Hematopoietic multipotent progenitor cell treated with erythropoietin and hydrocortisone succinate and interleukin-3 and kit ligand, for 15 days (in vitro differentiated cells): ENCODE data around the gene CYTH4.

Experiments
- DNase-seq: peaks from one replicate; pipeline ENCODE4 v3.0.0-alpha.2; 2015; ENCODE audit warnings: low spot score

Gene CYTH4

GRCh38 chr22:37270928-37271650 is 11.2 kb upstream of the CYTH4 start:
- DNase-seq: no peak

GRCh38 chr22:37273126-37273845 is 9.0 kb upstream of the CYTH4 start:
- no peak for DNase-seq

- DNase-seq: no peak
Observed at GRCh38 chr22:37273846-37274225, 8.5 kb upstream of the CYTH4 start.

DNA sequence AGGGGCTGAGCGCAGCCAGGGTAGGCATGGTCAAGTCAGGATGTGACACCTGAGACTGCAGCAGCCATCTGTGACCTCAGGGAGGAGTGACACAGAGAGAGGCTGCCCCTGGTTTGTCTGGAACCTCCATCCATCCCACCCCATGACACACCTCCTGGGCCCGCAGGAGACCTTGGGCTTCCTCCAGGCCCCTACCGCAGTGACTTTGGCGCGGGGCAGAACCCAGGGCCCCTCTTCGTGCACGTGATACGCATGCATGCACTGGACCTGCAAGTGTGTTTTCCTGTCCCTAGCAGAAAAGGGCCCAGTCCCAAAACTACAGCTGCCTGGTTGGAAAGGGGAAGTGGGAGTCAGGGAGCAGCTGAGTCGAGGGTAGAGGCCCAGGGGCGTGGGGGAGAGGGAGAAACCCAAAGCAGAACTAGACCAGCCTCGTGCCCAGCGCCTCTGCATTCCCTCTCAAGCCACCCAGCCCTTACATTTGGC is 7.9 kb upstream of the CYTH4 start:
- no peak for DNase-seq

- DNase-seq: no peak
Observed at GRCh38 chr22:37275134-37275533, 7.2 kb upstream of the CYTH4 start.

- DNase-seq: no peak
Observed at GRCh38 chr22:37275622-37276021, 6.7 kb upstream of the CYTH4 start.

DNA sequence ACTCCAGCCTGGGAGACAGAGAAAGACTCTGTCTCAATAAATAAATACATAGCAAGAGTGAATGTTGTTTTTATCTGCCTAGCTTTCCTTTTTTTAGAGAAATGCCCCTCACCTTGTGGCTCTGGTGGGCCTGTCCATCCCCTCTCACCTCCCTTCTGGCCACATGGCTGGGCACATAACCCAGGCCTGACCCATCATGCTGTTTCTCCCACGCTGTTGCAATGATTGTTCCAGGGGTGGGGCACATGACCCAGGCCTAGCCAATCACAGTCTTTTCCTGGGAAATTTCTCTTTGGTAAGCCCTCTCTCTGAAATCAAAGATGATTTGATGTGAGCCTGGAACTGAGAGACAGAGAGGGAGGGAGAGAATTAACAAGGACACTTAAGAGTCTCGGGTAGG is 5.5 kb upstream of the CYTH4 start:
- DNase-seq: no peak

GRCh38 chr22:37277384-37277783 is 4.9 kb upstream of the CYTH4 start:
- no peak for DNase-seq

DNA sequence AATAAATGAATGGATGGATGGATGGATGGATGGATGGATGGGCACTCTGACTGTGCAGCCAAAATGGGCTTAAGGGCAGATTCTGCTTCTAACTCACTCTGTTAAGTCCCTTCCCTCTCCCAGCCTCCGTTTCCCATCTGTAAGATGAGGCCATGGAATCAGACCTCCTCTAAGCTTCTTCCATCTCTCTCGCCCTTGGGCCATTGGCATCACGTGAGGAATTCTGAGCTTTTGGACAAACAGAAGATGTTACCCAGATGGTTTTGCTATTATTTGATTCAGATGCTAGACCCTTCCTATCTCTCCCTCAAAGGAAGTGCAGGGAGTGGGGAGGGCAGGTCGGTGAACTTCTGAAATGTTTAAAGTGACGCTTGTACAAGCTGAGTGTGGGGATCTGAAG is 4.0 kb upstream of the CYTH4 start:
- DNase-seq: no peak

- no peak for DNase-seq
Observed at GRCh38 chr22:37279331-37280181, 2.8 kb upstream of the CYTH4 start.

- no peak for DNase-seq
Observed at GRCh38 chr22:37280718-37281117, 1.6 kb upstream of the CYTH4 start.

- no peak for DNase-seq
Observed at GRCh38 chr22:37281195-37281594, 1.1 kb upstream of the CYTH4 start.

DNA sequence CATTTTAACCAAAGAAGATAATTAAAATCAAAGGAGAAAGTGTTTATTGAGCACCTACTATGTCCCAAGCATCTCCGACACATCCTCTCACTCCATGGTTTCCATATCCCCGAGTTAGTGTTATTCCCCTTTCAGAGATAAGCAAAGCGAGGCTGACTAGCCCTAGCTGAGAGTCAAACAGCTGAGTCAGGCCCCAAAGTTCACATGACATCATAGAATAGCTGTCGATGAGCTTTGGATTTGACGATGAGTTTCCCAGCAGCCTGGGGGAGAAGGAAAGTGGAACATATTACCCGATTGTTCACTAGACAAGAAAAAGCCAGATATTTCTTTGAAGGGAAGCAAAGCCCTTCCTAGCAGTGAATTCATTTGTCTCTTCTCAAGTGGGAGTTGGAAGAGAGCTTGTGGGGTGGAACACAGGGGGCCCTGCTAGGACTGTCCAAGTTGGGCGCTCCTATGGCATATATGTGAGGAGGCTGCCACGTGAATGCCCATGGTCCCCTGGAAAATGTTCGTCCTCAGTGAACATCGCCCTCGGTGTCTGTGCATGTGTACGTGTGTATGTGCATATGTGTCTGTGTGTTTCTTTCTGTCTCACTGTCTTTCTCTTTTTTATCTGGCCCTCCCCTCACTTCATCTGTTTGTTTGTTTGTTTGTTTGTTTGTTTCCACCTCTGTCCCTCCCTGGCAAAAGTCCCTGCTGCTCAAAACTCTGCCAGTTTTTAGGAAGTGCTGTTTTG is 493 bp upstream of the CYTH4 start:
- DNase-seq: no peak

DNA sequence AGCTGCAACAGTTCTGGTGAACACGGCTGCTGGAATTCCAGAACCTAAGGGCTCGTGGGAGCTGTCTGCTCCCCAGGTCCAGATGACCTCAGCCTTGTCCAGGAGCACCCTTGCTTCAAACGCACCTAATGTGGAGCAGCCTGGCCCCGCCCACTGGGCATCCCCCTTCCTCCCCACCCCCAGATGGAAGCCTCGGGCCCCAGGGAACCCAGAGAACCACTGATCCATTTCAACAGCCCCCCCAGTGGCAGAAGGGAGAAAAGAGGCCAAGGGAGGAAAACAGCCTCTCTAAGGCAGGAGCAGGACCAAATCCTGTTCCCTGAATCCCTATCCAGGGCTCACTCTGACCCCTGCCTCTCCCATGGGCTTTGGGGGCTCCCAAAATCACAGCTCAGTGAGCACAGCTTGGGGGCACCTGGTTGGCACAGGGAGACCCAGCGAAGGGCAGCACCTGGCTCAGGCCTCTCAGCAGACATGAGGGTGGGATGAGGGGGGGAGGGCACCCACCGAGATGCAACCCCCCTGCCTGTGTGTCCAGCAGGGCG is 1.2 kb downstream of the CYTH4 start:
- no peak for DNase-seq

DNA sequence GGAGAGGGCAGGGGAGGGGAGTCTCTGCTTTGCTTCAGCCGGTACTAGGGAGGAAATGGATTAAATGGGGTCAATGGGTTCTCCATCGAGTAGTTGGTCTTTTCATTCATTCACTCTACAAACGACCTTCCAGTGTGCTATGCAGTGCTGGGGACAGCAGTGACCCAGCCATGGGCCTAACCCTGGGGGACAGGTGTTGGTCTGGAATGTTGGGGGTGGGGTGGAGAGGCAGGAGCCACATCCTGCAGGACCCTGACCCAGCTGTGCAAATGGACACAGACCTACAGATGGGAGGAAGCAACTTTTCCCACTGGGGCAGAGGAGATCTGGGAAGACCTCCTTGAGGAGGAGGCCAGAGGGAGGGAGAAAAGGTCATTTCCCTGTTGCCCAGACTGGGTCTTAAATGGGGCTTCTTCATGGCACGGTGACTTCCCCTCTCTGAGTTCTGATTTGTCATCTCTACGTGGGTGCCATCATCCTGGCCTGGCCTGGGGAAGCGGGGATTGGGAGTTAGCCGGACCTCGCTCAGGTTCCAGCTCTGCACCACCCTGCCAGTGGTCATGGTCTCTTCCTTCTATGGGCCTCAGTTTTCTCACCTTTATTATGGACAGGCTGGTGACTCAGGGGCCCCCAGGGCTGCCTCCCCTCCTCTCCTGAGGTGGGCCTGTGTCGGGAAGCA is 2.0 kb downstream of the CYTH4 start:
- DNase-seq: no peak

DNA sequence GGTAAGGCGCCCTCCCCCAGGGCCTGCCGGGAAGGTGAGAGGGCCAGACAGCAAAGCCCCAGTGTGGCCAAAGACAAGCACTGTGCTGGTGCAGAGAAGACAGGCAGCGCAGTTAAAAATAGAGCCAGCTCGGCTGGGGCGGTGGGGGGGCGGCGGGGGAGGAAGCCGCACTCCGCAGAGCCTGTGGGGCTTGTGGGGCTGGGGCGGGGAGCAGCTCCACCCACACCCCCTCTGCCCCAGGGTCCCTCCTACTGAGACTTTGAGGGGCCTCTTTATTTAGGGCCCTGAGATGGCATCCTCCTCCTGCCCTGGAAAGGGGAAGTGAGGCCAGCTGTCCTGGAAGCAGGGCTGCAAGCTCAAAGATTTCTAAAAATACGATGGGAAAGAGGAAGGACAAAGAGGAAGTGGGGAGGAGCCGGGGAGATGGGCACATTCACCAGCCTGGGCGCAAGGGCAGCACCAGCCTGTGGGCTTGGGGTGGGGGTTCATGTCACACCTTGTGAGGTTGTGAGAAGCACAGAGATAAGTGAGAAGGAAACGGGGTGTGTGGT is 2.6 kb downstream of the CYTH4 start:
- DNase-seq: no peak

DNA sequence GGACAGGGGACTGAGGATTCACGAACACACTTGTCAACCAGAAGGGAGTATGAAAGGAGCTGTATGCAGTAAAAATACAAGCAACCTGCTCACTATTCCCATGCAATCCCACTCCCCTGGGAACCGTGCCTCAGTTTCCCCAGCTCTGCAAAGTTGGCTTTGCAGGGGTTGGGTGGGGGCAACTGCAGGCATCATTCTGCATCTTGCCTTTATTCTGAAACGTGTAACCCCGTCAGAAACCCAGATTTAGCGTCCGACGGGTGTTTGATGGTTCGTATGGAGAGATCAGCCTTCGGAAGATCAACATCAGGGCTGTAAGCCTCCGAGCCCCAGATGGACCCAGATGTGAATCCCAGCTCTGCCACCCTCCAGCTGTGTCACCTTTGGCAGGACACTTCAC is 3.6 kb downstream of the CYTH4 start:
- DNase-seq: no peak

DNA sequence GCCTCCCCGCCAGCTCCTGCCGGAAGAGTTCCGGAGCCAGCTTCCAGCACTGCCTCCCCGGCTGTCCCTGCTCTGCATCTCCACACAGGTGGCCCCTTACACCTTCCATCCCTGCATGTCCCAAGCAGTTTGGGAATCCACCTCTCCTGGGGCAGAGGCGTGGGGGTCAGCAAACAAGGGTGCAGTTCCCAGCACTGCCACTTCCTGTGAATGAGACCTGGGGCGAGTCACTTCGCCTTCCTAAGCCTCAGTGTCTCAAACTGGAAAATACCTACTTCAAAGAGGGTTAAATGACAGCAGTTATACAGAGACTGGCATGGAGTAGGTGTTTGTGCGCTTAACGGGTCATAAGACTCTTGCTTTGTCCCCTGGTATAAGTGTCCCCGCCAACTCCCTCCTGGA is 5.2 kb downstream of the CYTH4 start:
- DNase-seq: no peak

DNA sequence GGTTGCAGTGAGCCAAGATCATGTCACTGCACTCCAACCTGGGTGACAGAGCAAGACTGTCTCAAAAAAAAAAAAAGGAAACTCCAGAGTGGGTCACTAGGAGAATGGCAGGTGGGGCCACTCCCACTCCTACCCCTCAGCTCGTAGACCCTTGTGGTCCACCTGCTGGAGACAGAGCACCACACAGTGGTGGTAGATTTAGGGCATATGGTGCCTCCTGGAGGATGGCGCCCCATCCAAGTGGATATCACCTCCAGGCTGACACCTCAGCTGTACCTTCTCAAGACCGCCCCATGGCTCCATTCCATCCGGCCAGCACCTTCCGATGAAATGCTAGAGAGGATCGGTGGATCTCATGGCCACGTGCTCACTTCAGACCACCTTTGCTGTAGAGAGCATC is 6.2 kb downstream of the CYTH4 start:
- no peak for DNase-seq

- DNase-seq: no peak
Observed at GRCh38 chr22:37289156-37289735, 6.9 kb downstream of the CYTH4 start.

DNA sequence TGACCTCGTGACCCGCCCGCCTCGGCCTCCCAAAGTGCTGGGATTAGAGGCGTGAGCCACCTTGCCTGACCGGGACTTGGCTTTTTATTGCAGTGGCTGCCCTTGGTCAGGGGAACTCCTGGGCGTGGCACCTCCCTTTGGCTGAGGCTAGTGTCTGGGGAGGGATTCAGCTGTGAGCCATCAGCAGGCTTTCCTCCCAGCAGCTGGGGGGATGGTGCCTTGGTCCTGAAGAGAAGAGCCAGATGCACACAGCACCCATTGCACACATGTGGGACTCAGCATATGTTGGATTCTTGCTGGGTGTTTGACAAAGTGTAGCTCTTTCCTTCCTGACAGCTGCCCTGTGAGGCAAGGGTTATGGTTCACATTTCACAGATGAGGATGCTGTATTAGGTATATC is 8.4 kb downstream of the CYTH4 start:
- DNase-seq: no peak
